ENCODE data around the gene FIGN.

GRCh38 chr2:163775304-163775703, 39.5 kb upstream of the FIGN start:
- TF ChIP-seq, protein P1, sequence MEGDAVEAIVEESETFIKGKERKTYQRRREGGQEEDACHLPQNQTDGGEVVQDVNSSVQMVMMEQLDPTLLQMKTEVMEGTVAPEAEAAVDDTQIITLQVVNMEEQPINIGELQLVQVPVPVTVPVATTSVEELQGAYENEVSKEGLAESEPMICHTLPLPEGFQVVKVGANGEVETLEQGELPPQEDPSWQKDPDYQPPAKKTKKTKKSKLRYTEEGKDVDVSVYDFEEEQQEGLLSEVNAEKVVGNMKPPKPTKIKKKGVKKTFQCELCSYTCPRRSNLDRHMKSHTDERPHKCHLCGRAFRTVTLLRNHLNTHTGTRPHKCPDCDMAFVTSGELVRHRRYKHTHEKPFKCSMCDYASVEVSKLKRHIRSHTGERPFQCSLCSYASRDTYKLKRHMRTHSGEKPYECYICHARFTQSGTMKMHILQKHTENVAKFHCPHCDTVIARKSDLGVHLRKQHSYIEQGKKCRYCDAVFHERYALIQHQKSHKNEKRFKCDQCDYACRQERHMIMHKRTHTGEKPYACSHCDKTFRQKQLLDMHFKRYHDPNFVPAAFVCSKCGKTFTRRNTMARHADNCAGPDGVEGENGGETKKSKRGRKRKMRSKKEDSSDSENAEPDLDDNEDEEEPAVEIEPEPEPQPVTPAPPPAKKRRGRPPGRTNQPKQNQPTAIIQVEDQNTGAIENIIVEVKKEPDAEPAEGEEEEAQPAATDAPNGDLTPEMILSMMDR (IDR thresholded peaks at IDR 0.05; ENCODE audit: low read depth, low read length) = no peak
- no peak for TF ChIP-seq EZH2phosphoT487 (IDR thresholded peaks at IDR 0.05; ENCODE audit: low read depth)
